Sigmoid colon (tissue), 4 donors: Measurements from ENCODE around the gene KDM5A.

Experiments
- CTCF ChIP-seq, 4 experiments: fragments of 450-650 bp in 3 of 4; fragments of 200-600 bp in 1 of 4; IDR thresholded peaks; one replicate each; pipeline ENCODE4 v1.5.1; 2016 to 2019; ENCODE audit warnings: antibody characterized with exemption in 4 of 4, mild to moderate bottlenecking in 3 of 4, moderate library complexity in 2 of 4
- EP300 ChIP-seq, 4 donors: sonication (generic); formaldehyde crosslinking; IDR thresholded peaks; one replicate each; pipeline ENCODE4 v1.6.1; 2017; ENCODE audit warnings: antibody characterized with exemption in 4 of 4
- POLR2A ChIP-seq, 2 donors: fragments of 450-650 bp; IDR thresholded peaks; one replicate each; pipeline ENCODE4 v1.6.1; 2016; ENCODE audit warnings: antibody characterized with exemption in 2 of 2, mild to moderate bottlenecking in 2 of 2, moderate library complexity in 2 of 2

DNA sequence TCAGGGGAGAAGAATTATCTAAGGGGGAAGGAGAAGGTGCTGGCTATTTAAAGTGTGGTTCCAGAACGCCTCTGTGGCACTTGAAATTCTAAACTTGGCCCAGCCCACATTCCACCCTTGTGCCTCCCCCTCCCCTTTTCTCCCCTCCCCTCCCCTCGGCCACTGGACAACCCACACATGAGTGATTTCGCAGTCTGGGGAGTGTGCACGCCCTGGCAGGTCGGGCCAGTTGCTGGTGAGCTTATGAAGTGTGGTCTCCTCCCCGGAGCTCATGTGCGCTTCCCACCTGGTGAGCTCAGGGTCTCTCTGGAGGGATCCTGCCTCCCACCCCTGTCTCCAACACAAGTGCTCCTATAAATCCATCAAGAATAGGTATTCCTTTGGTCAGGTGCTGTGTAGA lies 126.3 kb downstream of the KDM5A start, which contains the start of gene SLC6A13:
- TF ChIP-seq CTCF (IDR thresholded peaks at IDR 0.05), result no peak
- no peak for TF ChIP-seq POLR2A (IDR thresholded peaks at IDR 0.05)
- TF ChIP-seq EP300 (IDR thresholded peaks at IDR 0.05), result no peak
